HG02870 (cell line): ENCODE data around the gene KMT2A.
"Not testable (repeated sequence)": the region's sequence is repeated elsewhere in the genome, so short reads cannot be mapped to it uniquely, and the experiment has no call there.

Experiments used
- ATAC-seq: cut with Tn5 transposase; IDR thresholded peaks from one replicate; pipeline ENCODE4 v1.9.1; 2021; ENCODE audit warnings: mild to moderate bottlenecking, moderate library complexity; ENCODE audit not compliant: unreplicated experiment

The KMT2A gene

DNA sequence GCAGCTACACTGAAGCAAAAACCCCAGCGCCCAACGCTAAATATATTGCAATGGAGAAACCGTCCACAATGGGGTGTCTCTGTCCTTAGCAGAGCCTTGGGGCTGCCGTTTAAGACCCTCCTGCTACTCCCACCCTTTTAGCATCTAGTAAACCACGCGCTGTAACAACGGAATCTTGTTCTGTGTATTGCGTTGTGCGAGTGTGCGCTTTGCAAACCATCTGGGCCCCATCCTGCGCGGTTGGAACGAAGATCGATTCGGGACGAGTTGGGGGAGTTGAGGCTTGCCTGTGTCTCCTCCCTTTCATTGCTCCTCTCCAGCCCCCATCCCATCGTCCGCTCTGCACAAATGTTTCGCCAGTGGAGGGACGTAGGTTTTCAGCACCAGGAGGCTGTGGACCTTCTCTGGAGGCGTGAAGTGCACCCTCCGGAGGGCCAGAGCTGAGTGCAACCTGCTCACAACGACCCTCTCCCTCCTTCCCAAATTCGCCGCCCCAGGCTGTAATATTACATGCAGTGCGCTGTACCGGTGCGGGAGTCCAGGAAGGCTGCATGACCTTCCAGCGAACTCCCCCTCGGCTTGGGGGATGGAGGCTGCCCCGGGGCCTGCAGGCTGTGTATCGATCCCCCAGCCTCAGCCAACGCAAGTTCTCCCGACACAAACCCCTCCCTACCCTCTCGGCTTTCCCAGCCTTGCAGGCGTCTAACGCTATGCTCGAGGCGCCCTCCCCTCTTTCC is 1.6 kb upstream of the KMT2A start:
- ATAC-seq, result no peak

DNA sequence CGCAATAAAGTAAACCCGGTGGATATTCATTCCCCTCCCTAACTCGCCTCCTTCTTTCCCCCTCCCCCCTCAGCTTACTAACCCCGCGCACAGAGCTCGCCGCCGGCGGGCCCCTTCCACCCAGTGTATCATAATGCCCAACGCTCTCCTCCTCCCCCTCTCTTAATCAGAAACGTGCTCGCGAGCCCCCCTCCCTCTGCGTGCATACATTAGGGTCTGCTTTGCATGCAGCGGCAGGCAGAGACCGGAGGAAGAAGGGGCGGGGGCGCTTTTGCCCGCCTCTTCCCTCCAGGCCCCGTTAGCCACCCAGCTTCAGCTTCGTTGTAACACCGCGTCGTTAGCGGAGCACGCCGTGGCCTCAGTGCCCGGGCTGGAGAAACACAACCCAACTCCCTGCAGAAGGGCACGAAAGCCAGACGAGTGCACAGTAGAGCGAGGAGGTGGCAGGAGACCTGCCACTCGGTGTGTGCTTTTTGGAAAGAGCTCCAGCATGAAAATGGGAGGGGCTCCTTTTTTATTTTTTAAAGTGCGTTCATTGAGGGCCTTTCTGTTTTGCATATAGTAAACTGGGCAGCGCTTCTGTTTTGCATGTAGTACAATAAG is 901 bp upstream of the KMT2A start:
- peak; percentile 26 for ATAC-seq

DNA sequence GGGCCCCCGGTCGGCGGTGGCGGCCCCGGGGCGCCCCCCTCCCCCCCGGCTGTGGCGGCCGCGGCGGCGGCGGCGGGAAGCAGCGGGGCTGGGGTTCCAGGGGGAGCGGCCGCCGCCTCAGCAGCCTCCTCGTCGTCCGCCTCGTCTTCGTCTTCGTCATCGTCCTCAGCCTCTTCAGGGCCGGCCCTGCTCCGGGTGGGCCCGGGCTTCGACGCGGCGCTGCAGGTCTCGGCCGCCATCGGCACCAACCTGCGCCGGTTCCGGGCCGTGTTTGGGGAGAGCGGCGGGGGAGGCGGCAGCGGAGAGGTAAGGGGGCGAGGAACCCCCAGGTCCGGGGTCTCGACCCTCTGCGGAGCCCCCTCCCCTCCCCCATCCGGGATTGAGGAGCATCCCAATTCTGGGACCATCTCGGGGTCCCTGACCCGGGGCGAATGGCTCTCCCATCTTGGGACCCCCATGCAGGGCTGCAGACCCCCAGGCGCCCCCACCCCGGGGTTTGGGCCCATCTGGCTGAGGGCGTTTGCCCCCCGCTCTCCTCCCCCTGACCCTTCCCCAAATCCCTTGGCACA is 431 bp downstream of the KMT2A start:
- peak; percentile 13 for ATAC-seq

DNA sequence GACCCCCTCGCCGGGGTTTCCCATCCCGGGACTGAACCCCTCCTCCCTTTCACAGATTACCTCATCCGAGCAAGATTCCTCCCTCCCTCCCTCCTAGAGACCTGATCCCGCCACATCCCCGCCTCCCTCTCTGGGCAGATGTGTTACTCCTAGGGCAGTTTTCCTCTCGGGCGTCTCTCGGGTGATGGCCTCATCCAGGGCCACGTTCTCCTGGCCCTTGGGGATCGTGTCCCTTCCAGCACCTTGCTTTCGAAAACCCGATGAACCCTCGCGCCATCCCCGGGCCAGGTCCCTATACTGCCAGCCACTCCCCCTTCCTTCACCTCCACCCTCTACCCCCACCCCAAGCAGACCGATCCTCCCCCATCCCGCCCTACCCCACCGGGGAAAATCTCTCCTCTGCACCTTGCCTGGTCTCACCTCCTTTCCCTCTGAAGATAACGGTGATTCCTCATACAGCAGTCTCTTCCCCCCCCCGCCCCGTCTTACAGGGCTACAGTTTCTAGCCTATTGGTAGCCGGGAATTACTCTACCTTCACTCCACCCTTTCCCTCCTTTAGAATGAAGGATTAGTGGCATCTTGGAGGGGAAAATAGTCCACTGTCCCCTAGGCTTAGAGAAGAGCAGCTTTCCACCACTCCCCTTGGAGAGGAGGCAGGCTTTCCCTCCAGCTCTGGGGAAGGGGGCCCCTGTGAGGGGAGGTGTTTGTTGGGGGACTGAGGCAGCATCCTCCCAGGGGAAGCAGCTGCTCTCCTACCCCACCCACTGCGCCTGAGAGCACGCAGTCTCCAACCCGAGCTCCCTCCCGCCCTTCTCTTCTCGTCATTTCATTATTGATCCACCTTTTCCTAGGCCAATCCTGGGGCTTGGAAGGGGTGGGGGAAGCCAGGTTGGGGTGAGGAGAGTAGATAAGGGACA is 1.2 kb downstream of the KMT2A start:
- no peak for ATAC-seq

DNA sequence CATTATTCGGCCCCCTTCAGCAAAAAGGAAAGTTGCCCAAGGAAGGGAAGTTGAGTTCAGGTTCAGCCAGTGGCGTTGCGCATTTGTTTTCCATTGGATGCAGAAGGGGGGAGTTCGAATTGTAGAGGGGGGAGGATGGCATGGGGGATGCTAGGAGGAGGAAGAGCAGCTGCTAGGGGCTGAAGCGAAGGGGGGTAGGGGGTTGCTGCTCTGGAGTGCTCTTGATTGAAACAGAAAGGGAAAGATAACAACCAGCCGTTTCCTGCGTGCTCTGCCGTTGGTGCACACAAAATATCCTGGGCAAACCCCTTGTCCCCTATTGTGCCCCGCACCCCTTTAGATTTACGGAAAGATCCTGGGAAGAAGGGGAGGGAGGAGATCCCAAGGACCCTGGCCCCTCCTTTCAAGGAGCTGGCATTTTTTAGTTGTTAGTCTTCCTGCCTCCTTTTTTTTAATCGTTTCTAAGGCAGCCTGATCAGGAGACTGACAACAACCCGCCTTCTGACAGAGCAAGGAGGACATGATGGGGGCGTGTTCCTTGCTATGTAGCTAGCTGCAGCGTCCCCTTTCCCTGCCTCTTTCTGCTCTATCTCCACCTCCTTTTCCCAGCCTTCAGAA is 2.1 kb downstream of the KMT2A start:
- no peak for ATAC-seq

DNA sequence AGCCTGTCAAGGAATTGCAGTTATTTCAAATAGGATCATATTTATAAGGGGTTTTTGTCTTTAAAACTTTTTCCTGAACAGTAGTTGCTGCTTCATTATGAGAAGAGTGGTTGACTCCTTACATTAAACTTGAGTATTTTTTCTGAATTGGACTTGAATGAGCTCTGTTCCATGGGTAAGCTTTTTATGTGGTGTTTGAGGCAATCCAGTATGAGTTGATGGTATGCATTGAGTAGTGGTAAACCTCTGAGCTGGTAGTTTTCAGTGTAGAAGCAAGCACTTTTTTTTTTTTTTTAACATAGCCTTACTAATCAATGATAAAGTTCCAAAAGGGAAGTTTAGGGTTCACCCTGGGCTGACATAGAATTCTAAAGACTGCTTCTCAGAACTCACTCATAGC is 3.4 kb downstream of the KMT2A start:
- no peak for ATAC-seq

DNA sequence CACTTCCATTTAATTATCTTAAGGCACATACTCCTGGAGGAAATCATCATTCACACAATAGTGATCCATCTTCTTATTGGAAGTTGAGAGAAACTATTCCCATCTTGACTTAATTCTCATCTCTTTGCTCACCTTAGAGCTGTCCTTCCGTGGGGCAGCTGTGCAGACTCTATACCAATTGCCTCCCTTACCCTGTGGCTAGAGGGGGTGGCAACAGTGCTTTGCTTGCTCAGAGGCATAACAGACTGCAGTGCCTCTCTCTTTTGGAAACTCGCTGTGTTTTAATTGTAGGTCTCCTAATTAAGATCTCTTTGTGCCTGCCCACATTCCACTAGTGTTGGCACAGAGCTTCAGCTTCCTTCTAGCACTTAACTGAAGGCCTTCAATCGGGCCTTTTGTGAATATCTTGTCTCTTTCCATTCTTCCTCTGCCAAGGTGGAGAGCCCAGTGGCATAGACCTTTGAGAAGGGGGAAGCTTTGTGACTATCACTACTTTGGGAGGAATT is 5.5 kb downstream of the KMT2A start:
- ATAC-seq, result no peak

DNA sequence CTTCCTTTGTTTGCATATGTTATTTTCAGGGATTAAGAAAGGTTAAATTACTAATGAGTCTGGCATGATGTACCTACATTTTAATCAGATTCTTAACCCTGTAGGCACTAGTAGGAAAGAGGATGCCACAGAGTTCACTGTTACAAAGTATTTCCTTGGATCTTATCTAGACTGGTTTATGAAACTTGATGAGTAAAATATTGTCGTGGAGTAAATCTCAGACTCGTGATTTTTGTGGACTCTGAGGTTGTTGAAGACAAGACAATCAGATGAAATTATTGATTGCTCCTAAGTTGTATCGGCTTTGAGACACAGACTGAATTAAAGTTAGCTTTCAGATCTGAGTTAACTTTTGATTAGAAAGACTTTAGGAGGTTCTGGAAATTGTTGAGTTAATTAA is 6.0 kb downstream of the KMT2A start:
- no peak for ATAC-seq

DNA sequence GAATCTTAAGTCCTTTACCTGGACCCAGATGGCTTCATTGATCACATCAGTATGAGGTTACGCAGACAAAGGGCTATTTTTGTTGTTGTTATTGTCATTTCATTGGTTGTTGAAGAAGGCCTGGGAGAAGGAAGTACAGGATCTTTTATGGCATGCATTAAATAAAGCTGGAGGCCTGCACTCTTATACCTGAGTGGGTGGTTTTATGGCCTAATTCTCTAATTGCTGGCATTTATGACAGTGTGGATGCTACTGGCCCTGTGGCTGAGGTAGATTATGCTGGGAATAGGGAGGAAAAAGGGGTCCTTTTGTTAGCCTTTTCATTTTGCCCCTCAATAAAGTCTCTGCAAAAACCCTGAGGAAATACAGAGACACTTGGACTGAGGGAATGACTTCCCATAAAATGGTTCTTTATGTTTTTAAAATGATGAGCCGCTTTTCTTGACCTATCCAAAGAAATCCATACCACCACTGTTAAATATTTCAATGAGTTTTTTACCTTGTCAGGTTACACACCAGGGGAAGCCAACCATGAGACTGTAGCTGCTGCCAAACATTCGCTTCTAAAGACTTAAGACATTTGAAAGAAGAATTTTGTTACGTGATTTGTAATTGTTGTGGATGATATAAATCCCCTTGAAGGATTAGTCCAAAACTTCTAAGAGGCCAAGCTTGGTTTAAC is 6.8 kb downstream of the KMT2A start:
- no peak for ATAC-seq

DNA sequence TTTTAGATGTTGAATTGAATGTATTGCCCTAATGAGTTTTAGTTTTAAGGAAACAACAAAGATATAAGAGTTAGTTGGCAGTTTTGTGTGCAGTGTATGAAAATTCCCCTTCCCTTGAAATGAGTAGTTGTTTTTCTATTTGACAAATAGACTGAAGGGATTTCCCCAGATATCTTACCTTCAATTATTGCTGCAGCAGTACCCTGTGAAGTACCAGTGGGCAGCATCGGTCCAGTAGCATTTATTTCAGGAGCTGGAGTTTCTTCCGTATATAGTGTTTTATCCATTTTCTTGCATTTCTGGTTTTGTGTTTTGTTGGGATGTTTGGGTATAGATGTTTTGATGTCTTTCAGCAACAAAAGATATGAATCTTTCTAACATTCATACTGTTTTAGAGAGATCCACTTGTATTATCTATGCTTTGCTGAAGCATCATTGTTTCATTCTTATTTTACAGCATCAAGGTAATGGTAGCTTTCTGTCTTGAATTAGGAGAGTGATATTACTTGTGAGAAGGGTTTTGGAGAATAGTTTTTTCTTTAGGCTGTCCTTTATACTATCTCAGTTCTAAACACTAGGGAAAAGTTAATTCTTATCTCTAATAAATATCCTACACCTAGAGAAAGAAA is 7.4 kb downstream of the KMT2A start:
- ATAC-seq, result peak; percentile 50

DNA sequence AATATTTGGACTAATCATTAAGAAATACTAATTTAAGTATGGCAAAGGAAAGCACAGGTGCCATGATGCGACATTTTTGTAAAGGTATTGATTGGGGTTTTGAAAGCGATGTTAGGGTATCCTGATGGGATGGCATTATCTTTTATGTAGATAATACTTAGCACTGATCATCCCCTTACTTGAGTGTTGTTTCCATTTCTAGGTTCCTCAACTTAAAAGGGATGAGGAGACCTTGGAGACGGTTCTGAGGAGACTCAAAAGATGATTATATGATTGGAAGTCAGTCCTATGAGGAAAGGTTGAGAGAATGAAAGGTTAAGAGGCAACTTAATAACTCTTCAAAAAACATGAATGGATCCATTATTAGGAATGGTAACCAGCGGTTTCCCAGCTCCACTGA is 11.1 kb downstream of the KMT2A start:
- no peak for ATAC-seq

DNA sequence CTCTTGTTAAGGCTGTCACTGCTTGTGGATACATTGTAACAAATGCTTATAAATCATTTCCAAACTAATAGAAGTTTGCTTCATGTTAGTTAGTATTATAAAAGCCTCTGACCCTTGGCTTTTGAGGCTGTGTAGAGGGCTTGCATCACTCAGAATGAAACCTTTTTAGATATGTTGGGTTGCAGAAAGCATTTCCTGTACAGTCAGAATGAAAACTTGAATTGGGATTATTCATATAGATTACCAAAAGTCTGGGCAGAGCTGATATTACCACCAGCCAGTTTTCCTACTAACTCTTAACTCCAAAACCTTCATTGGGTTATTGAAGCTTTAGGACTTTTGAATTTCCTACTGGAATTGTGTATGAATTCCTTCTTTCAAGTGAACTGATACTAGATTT is 12.0 kb downstream of the KMT2A start:
- ATAC-seq, result peak; percentile 75

DNA sequence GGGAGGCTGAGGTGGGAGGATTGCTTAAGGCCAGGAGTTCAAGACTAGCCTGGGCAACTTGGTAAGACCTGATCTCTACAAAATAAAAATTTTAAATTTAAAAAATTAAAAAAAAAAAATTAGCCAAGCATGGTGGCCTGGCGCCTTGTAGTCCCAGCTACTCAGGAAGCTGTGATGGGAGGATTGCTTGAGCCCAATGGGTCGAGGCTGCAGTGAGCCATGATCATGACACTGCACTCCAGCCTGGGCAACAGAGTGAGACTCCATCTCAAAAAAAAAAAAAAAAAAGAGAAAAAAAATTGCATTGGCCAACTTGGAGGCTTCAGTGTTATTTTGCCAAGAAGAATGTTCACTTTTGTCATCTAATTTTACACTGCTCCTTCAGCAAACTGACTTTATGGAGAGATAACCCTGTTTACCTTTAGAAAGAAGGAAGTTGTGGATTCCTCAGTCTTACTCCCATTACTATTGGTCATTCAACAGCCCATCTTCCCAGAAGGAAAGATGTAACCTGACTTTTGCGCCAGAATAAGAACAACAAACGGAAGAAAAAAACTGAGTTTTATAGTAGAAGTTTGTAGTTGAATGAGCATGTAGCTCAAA is 13.1 kb downstream of the KMT2A start:
- ATAC-seq, result no peak

DNA sequence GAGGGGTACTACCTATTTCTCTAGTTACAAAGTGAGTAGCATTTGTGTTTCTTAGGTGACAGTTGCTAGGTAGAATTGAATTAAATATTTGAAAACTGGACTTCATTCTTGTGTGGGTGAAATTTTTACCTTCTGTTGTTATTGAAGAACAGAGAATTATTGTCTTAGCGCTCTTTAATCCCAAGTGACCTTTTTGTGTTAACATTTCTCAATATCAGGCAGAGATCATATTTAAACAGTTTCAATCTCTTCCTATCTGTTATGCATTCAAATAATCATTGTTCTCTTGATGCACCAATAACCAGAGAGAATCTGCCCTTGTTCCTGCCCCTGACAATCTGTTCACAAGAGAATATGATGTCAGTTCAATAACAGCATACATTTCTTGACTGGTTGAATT is 14.2 kb downstream of the KMT2A start:
- ATAC-seq, result no peak

DNA sequence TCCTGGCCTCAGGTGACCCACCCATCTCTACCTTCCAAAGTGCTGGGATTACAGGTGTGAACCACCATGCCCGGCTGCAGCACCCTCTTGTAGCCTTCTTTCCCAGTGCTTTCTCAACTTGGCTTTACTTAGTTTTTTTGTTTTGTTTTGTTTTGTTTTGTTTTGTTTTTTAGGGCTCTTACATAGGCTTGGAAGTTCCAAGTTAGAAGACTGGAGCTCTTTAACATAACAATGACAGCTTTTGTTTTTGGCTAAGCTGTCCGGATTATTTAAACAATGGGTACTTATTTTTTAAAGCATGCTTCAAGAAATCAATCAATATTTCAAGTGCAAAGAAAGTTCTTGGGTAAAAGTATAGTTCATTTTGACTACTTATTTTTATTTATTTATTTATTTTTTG is 25.9 kb downstream of the KMT2A start:
- ATAC-seq, result no peak

DNA sequence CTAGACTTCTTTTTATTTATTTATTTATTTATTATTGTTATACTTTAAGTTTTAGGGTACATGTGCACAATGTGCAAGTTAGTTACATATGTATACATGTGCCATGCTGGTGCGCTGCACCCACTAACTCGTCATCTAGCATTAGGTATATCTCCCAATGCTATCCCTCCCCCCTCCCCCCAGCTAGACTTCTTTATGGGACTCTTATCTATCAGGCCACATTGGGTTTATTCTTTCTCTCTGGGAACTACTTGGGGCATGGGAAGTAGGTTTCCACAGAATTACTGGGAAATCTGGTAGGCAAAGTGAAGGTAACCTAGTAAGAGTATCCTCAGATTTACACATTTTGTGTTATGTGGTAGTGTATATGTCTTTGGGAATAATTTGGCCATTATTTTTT is 32.7 kb downstream of the KMT2A start:
- ATAC-seq, result not testable (repeated sequence)

DNA sequence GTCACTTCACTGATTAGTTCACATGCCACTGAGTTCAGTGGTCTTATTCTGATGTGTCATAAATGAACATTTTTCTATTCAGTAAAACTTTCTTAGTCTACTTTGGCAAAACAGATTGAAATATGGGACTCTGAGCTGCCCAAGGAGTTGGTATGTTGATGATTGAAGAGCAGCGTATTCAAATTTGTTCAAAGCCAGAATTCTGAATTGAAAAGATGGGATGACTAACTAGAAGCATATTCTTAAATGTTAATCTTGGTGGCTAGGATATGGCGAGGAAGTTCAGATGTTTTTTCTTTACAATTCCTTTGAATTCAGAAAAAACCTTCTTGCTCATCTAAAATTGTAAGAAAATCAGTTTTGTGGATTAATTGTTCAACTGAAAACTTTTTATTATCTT is 34.7 kb downstream of the KMT2A start:
- no peak for ATAC-seq

DNA sequence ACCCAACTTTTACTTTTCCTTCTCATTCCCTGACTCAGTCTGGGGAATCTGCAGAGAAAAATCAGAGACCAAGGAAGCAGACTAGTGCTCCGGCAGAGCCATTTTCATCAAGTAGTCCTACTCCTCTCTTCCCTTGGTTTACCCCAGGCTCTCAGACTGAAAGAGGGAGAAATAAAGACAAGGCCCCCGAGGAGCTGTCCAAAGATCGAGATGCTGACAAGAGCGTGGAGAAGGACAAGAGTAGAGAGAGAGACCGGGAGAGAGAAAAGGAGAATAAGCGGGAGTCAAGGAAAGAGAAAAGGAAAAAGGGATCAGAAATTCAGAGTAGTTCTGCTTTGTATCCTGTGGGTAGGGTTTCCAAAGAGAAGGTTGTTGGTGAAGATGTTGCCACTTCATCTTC is 37.2 kb downstream of the KMT2A start:
- no peak for ATAC-seq

DNA sequence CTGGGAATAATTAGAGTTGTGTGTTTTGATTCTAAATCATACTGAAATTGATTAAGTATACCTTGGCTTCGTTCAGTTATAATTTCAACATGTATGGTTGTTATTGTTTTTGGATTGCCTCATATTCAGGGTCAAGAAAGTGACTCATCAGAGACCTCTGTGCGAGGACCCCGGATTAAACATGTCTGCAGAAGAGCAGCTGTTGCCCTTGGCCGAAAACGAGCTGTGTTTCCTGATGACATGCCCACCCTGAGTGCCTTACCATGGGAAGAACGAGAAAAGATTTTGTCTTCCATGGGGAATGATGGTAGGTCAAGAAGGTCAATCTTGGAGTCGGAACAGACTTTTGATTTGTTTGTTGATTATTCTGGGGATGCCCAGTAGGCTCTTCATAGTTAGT is 40.4 kb downstream of the KMT2A start:
- ATAC-seq, result no peak
